ENCODE measurements around the gene RELL1.

DNA sequence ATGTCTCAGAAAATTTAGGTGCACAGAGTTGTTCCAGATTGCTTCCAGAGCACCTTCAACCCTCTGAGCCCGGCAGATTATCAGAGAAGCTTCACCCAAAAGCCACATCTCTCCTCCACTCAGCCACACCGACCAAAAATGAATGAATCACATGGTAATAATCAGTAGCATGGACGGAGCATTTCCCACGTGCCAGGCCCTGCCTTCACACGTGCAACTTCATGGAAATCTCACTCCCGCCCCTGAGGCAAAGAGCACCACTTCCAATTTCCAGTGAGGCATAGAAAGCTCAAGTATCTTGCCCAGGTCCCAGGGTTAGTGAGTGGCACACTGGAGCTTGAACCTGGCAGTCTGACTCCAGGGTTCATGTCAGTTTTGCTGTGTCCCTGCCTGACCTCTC is 56.5 kb downstream of the RELL1 start:
- TF ChIP-seq, protein P1, sequence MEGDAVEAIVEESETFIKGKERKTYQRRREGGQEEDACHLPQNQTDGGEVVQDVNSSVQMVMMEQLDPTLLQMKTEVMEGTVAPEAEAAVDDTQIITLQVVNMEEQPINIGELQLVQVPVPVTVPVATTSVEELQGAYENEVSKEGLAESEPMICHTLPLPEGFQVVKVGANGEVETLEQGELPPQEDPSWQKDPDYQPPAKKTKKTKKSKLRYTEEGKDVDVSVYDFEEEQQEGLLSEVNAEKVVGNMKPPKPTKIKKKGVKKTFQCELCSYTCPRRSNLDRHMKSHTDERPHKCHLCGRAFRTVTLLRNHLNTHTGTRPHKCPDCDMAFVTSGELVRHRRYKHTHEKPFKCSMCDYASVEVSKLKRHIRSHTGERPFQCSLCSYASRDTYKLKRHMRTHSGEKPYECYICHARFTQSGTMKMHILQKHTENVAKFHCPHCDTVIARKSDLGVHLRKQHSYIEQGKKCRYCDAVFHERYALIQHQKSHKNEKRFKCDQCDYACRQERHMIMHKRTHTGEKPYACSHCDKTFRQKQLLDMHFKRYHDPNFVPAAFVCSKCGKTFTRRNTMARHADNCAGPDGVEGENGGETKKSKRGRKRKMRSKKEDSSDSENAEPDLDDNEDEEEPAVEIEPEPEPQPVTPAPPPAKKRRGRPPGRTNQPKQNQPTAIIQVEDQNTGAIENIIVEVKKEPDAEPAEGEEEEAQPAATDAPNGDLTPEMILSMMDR (IDR thresholded peaks at IDR 0.05; ENCODE audit: low read depth, low read length, poor library complexity, severe bottlenecking) = no peak
- no peak for TF ChIP-seq EZH2phosphoT487 (IDR thresholded peaks at IDR 0.05; ENCODE audit: borderline replicate concordance, low read length)
